Tibial artery (tissue), 4 donors: ENCODE measurements around the gene ZNF512.

Experiments
- DNase-seq, 2 donors: peaks; one replicate each; pipeline ENCODE4 v3.0.0-alpha.2; 2019
- H3K27ac ChIP-seq, 2 donors: fragments of 200-600 bp; sonication (generic) in 1 of 2; 1 replicate in 1 of 2; 2 replicates in 1 of 2; pipeline ENCODE4 v1.5.1; 2018 to 2019; ENCODE audit warnings: mild to moderate bottlenecking in 1 of 2
- H3K27me3 ChIP-seq, 2 donors: fragments of 200-600 bp; sonication (generic) in 1 of 2; one replicate each; pipeline versions ENCODE4 v1.5.1 to v1.6.0; 2016 to 2019
- H3K36me3 ChIP-seq, 3 donors: fragments of 200-600 bp; sonication (generic) in 2 of 3; one replicate each; pipeline ENCODE4 v1.5.1; 2016 to 2019; ENCODE audit warnings: mild to moderate bottlenecking in 2 of 3
- H3K4me1 ChIP-seq, 4 donors: fragments of 200-600 bp; sonication (generic) in 2 of 4; 1 replicate in 3 of 4; 2 replicates in 1 of 4; pipeline ENCODE4 v1.5.1; 2016 to 2019
- H3K4me3 ChIP-seq, 2 donors: fragments of 200-600 bp; sonication (generic) in 1 of 2; 1 replicate in 1 of 2; 2 replicates in 1 of 2; pipeline ENCODE4 v1.5.1; 2018 to 2019; ENCODE audit warnings: mild to moderate bottlenecking in 2 of 2
- H3K9me3 ChIP-seq, 3 donors: fragments of 200-600 bp; sonication (generic) in 1 of 3; one replicate each; pipeline ENCODE4 v1.5.1; 2016 to 2019
- CTCF ChIP-seq, 2 experiments: fragments of 200-600 bp in 1 of 2; fragments of 450-650 bp in 1 of 2; IDR thresholded peaks; one replicate each; pipeline ENCODE4 v1.5.1; 2017 to 2019; ENCODE audit warnings: antibody characterized with exemption in 2 of 2, mild to moderate bottlenecking in 1 of 2, moderate library complexity in 1 of 2
- intact Hi-C: fragments of 100-400 bp; cut with DNase I; formaldehyde crosslinking; loops from one replicate; pipeline ENCODE4 v1.15.0; 2023; ENCODE audit warnings: low total_unique reads

Gene ZNF512

GRCh38 chr2:27561060-27561459, 21.8 kb upstream of the ZNF512 start:
- DNase-seq = no peak
- Histone ChIP-seq H3K27ac (no peak overlapping the region), H3K27me3 (peaks cover 0 to 3% of the 10 kb centered on the region in 2 donors), H3K9me3 (no peaks in the 10 kb centered on the region), H3K4me1 (no peaks in the 10 kb centered on the region), H3K36me3 (no peaks in the 10 kb centered on the region), H3K4me3 (no peak overlapping the region)
- no peak for TF ChIP-seq CTCF (IDR thresholded peaks at IDR 0.05)
- intact Hi-C loops = no loop called here

DNA sequence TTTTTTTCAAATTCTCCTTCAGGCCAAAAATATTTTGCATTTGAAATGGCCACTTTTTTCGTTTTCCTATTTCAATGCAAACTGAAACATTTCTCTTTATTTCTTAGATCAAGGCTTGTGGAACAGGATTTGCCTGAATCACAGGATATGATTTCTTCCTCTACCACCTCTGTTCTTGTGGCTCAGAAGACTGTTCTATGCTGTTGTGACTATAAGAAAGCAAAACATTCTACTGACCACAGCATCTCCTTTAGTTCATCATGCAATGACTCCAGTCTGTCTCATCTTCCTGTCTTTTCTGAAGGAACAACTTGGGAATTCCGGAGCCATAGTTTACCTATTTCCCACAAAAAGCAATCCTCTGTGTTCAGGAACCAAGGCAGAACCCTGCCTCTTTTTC, 16.2 kb upstream of the ZNF512 start:
- H3K4me1 ChIP-seq = no peaks in the 10 kb centered on the region
- peaks cover 0 to 7% of the 10 kb centered on the region in 2 donors for H3K27me3 ChIP-seq
- H3K4me3 ChIP-seq = no peak overlapping the region
- H3K27ac ChIP-seq = no peak overlapping the region
- no peaks in the 10 kb centered on the region for H3K36me3 ChIP-seq
- H3K9me3 ChIP-seq = peaks cover 0 to 7% (median 4%) of the 10 kb centered on the region in 3 donors
- no peak for DNase-seq
- intact Hi-C loops = no loop called here
- TF ChIP-seq CTCF (IDR thresholded peaks at IDR 0.05) = no peak

DNA sequence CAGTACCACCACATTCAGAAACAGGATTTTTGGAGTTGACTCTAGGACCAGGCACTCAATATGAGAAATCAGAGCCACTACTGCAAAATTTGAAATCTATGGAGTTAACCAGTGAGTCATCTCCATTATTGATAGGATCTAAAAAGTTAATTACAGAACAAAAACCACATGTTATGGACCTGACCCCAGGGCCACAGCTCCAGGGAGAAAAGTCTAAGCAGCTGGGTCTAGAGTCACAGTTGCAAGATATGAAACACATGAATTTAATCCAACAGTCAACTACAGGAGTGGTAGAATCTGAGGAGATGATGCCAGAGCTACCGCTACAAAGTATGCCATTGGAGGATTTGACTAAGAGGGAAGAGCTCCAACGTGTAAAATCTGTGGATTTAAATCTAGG, 13.4 kb upstream of the ZNF512 start:
- peaks cover 0 to 34% (median 13%) of the 10 kb centered on the region in 3 donors for H3K9me3 ChIP-seq
- no peak overlapping the region for H3K27ac ChIP-seq
- peaks cover 0 to 4% of the 10 kb centered on the region in 2 donors for H3K27me3 ChIP-seq
- no peaks in the 10 kb centered on the region for H3K4me1 ChIP-seq
- no peaks in the 10 kb centered on the region for H3K36me3 ChIP-seq
- intact Hi-C loops = no loop called here
- no peak for DNase-seq
- H3K4me3 ChIP-seq = no peak overlapping the region
- TF ChIP-seq CTCF (IDR thresholded peaks at IDR 0.05) = no peak

GRCh38 chr2:27571197-27571596, 11.6 kb upstream of the ZNF512 start:
- Histone ChIP-seq H3K27ac (no peak overlapping the region), H3K9me3 (peaks cover 0 to 52% (median 21%) of the 10 kb centered on the region in 3 donors), H3K4me1 (no peaks in the 10 kb centered on the region), H3K27me3 (peaks cover 0 to 4% of the 10 kb centered on the region in 2 donors), H3K4me3 (no peak overlapping the region), H3K36me3 (no peaks in the 10 kb centered on the region)
- no peak for DNase-seq
- no peak for TF ChIP-seq CTCF (IDR thresholded peaks at IDR 0.05)
- intact Hi-C loops = no loop called here

- Histone ChIP-seq H3K4me1 (no peaks in the 10 kb centered on the region), H3K27ac (no peak overlapping the region), H3K4me3 (no peak overlapping the region), H3K27me3 (peaks cover 0 to 4% of the 10 kb centered on the region in 2 donors), H3K36me3 (no peaks in the 10 kb centered on the region), H3K9me3 (peaks cover 0 to 57% (median 24%) of the 10 kb centered on the region in 3 donors)
- DNase-seq = no peak
- TF ChIP-seq CTCF (IDR thresholded peaks at IDR 0.05) = no peak
- intact Hi-C loops = no loop called here
These were observed 11.2 kb upstream of the ZNF512 start for GRCh38 chr2:27571681-27572080.

DNA sequence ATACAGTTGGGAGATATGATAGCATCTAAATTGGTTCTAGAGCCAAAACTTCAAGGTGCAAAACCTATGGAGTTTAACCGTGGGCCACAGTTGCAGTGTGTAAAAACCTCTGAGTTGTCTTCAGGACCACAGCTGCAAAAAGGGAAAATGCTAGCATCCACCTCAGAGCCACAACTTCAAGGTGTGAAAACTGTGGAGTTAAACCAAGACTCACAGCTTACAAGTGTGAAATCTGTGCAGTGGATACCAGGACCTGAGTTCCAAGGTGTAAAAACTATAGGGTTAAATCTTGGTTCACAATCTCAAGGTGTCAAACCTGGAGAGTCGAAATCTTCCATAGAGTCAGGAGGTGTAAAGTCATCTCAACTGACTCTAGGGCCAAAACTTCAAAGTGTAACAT, 10.4 kb upstream of the ZNF512 start:
- DNase-seq = no peak
- Histone ChIP-seq H3K4me1 (no peaks in the 10 kb centered on the region), H3K4me3 (no peak overlapping the region), H3K9me3 (peaks cover 0 to 65% (median 31%) of the 10 kb centered on the region in 3 donors), H3K27me3 (peaks cover 0 to 4% of the 10 kb centered on the region in 2 donors), H3K27ac (no peak overlapping the region), H3K36me3 (peaks cover 0 to 2% (median 2%) of the 10 kb centered on the region in 3 donors)
- no peak for TF ChIP-seq CTCF (IDR thresholded peaks at IDR 0.05)
- intact Hi-C loops = no loop called here
